ENCODE data around the gene FASTK.

GRCh38 chr7:151109094-151110048 lies 28.8 kb upstream of the FASTK start:
- TF ChIP-seq CSDC2 (CRISPR knock-in tag; IDR thresholded peaks at IDR 0.05) (no peak), CREB5 (CRISPR knock-in tag; IDR thresholded peaks at IDR 0.05; ENCODE audit: low read depth) (no peak), ZNF70 (CRISPR knock-in tag; IDR thresholded peaks at IDR 0.05) (no peak), POU6F1 (CRISPR knock-in tag; IDR thresholded peaks at IDR 0.05; ENCODE audit: borderline replicate concordance, low read depth) (no peak), PATZ1 (CRISPR knock-in tag; IDR thresholded peaks at IDR 0.05; ENCODE audit: borderline replicate concordance) (no peak), TSHZ2 (CRISPR knock-in tag; IDR thresholded peaks at IDR 0.05) (no peak), TOX (CRISPR knock-in tag; IDR thresholded peaks at IDR 0.05; ENCODE audit: borderline replicate concordance) (no peak), RARB (CRISPR knock-in tag; IDR thresholded peaks at IDR 0.05) (no peak), ARNTL (CRISPR knock-in tag; IDR thresholded peaks at IDR 0.05; ENCODE audit: borderline replicate concordance, low read depth) (no peak), BACH2 (CRISPR knock-in tag; IDR thresholded peaks at IDR 0.05; ENCODE audit: borderline replicate concordance) (no peak)
- TF ChIP-seq, protein P1, sequence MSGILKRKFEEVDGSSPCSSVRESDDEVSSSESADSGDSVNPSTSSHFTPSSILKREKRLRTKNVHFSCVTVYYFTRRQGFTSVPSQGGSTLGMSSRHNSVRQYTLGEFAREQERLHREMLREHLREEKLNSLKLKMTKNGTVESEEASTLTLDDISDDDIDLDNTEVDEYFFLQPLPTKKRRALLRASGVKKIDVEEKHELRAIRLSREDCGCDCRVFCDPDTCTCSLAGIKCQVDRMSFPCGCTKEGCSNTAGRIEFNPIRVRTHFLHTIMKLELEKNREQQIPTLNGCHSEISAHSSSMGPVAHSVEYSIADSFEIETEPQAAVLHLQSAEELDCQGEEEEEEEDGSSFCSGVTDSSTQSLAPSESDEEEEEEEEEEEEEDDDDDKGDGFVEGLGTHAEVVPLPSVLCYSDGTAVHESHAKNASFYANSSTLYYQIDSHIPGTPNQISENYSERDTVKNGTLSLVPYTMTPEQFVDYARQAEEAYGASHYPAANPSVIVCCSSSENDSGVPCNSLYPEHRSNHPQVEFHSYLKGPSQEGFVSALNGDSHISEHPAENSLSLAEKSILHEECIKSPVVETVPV (CRISPR knock-in tag; IDR thresholded peaks at IDR 0.05) = no peak

Data from SK-N-SH treated with all-trans-retinoic acid at 6 μM for 48 hours (cell line).